NT2/D1 (cell line): ENCODE measurements around the gene NUDCD3.
"Not testable (repeated sequence)": the region's sequence is repeated elsewhere in the genome, so short reads cannot be mapped to it uniquely, and the experiment has no call there.

ENCODE experiments used
- DNase-seq: peaks from one replicate; pipeline ENCODE4 v3.0.0-alpha.2; 2011; ENCODE audit warnings: low read depth, low spot score
- H3K27me3 ChIP-seq: 2 replicates; pipeline ENCODE4 v1.6.0; 2011; ENCODE audit warnings: mild to moderate bottlenecking; ENCODE audit not compliant: insufficient read length, insufficient read depth
- H3K36me3 ChIP-seq: 2 replicates; pipeline ENCODE4 v1.6.1; 2011; ENCODE audit warnings: mild to moderate bottlenecking, low read length, mixed read lengths; ENCODE audit not compliant: insufficient read depth, insufficient read length
- H3K4me1 ChIP-seq: 2 replicates; pipeline ENCODE4 v1.5.1; 2011; ENCODE audit not compliant: insufficient read depth, insufficient read length
- H3K4me3 ChIP-seq: 2 replicates; pipeline ENCODE4 v1.5.1; 2011; ENCODE audit warnings: low read depth; ENCODE audit not compliant: insufficient read length
- H3K9ac ChIP-seq: 2 replicates; pipeline ENCODE4 v1.6.0; 2011; ENCODE audit warnings: low read depth; ENCODE audit not compliant: insufficient read length
- H3K9me3 ChIP-seq: 2 replicates; pipeline ENCODE4 v1.5.1; 2011; ENCODE audit warnings: mild to moderate bottlenecking, low read length; ENCODE audit not compliant: insufficient read depth
- SUZ12 ChIP-seq: IDR thresholded peaks from 2 replicates; pipeline ENCODE4 v1.6.1; 2011; ENCODE audit not compliant: insufficient read length, insufficient read depth; ENCODE audit errors: extremely low read depth
- YY1 ChIP-seq: IDR thresholded peaks from 2 replicates; pipeline ENCODE4 v1.6.1; 2011; ENCODE audit not compliant: insufficient read length, insufficient read depth
- ZNF274 ChIP-seq: IDR thresholded peaks from 2 replicates; pipeline ENCODE4 v1.6.1; 2011; ENCODE audit warnings: mild to moderate bottlenecking, low read depth, low read length

The NUDCD3 gene

DNA sequence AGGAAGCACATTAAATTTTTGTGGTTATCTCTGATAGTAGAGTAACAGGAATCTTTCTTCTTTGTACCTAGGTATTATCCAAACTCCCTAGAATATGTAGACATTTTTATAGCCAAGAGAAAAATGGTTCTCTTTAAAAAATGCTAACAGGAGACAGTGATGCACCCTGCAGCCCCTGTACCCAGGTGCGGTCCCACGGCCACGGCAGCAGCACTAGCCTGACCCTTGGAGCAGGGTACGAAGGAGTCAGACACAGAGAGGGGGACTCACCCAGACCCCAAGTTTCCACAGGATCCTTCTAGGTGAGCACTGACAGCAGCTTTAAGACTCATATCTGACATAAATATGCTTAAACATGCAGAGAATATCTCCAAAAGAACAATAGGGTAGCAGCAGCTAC is 60.4 kb downstream of the NUDCD3 start:
- Histone ChIP-seq H3K9ac (no peak overlapping the region), H3K36me3 (peaks cover 51% of the 10 kb centered on the region), H3K27me3 (no peaks in the 10 kb centered on the region), H3K4me3 (no peak overlapping the region), H3K9me3 (no peaks in the 10 kb centered on the region), H3K4me1 (no peaks in the 10 kb centered on the region)
- DNase-seq = no peak
- no peak for TF ChIP-seq SUZ12
- no peak for TF ChIP-seq ZNF274
- TF ChIP-seq YY1 = no peak

GRCh38 chr7:44424762-44425161 is 65.7 kb downstream of the NUDCD3 start:
- H3K9ac ChIP-seq, H3K4me3 ChIP-seq, H3K4me1 ChIP-seq, H3K27me3 ChIP-seq, DNase-seq, H3K9me3 ChIP-seq: not testable (repeated sequence)
- peaks cover 25% of the 10 kb centered on the region for H3K36me3 ChIP-seq

GRCh38 chr7:44416941-44417340 is 73.5 kb downstream of the NUDCD3 start:
- Histone ChIP-seq H3K4me1 (peaks cover 2% of the 10 kb centered on the region), H3K27me3 (no peaks in the 10 kb centered on the region), H3K9me3 (peaks cover 5% of the 10 kb centered on the region), H3K9ac (no peak overlapping the region), H3K36me3 (peaks cover 33% of the 10 kb centered on the region), H3K4me3 (no peak overlapping the region)
- TF ChIP-seq YY1 (no peak), ZNF274 (no peak), SUZ12 (no peak)
- DNase-seq = no peak

DNA sequence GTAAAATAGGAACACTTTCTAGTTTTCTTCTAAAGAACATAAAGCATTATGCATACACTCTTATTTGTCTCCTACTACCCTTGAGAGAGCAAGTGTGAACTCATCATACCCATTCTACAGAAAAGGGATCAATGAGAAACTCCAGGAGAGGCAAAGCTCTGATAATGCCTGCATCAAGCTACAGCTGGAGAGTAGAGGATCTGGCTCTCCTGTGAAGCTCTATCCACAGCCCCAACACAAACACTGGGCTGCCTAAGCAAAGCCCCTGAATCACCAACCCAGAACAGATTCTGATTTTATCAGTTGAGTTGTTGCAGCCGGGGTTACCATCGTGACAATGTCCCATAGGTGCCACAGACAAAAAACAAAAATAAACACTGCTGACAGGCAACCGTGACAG is 74.9 kb downstream of the NUDCD3 start:
- DNase-seq = no peak
- Histone ChIP-seq H3K27me3 (no peaks in the 10 kb centered on the region), H3K9ac (no peak overlapping the region), H3K4me1 (peaks cover 2% of the 10 kb centered on the region), H3K9me3 (peaks cover 17% of the 10 kb centered on the region), H3K36me3 (peaks cover 37% of the 10 kb centered on the region), H3K4me3 (no peak overlapping the region)
- TF ChIP-seq YY1 (no peak), ZNF274 (no peak), SUZ12 (no peak)

DNA sequence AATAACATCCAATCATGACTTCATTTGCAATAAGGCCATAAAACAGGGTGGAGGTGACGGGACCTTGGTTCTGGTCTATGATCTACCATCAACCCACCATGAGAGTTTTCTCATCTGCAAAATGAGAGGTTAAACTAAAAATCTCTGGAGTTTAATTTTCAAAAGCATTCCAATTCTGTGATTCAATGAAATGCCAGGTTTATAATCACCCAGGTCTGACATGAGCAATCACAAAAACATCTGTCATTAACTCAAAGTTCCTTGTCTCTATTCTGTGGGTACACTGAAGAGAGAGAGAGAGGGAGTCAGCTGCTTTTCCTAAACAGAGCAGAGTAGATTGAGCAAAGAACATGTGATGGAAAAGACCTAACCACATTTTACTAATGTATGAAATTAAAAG is 75.4 kb downstream of the NUDCD3 start:
- no peak overlapping the region for H3K9ac ChIP-seq
- TF ChIP-seq SUZ12 = no peak
- no peak for TF ChIP-seq ZNF274
- no peak for TF ChIP-seq YY1
- H3K36me3 ChIP-seq = peaks cover 37% of the 10 kb centered on the region
- H3K27me3 ChIP-seq = no peaks in the 10 kb centered on the region
- no peak overlapping the region for H3K4me3 ChIP-seq
- H3K4me1 ChIP-seq = peaks cover 2% of the 10 kb centered on the region
- DNase-seq = no peak
- peaks cover 17% of the 10 kb centered on the region for H3K9me3 ChIP-seq

- TF ChIP-seq YY1 (no peak), SUZ12 (no peak), ZNF274 (no peak)
- Histone ChIP-seq H3K9ac (no peak overlapping the region), H3K36me3 (peaks cover 18% of the 10 kb centered on the region), H3K4me1 (peaks cover 6% of the 10 kb centered on the region), H3K9me3 (peaks cover 17% of the 10 kb centered on the region), H3K27me3 (no peaks in the 10 kb centered on the region), H3K4me3 (no peak overlapping the region)
- DNase-seq = no peak
These were observed 79.2 kb downstream of the NUDCD3 start for GRCh38 chr7:44411306-44411705.

DNA sequence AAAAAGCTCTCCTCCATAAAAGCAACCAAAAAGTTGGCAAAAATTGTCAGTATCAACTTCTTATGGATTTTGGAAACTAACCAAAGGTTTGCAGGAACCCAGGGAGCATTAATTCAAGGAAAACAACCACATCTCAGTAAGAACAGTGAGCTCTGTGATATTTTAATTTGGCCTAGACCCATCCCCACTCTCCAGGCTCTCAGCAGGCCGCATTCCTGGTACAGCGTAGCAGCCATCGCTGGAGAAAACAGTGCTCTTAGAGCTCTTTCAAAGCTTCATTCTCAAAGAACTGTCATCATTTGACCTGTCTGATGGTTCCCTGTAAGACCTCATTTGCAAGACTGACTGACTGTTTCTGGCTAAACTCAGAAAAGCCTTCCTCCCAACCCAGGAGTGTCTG is 81.9 kb downstream of the NUDCD3 start:
- peak; percentile 85 for DNase-seq
- TF ChIP-seq SUZ12 (no peak), ZNF274 (no peak), YY1 (peak; percentile 11)
- Histone ChIP-seq H3K9me3 (peaks cover 17% of the 10 kb centered on the region), H3K9ac (no peak overlapping the region), H3K27me3 (no peaks in the 10 kb centered on the region), H3K4me3 (no peak overlapping the region), H3K36me3 (peaks cover 38% of the 10 kb centered on the region), H3K4me1 (peaks cover 6% of the 10 kb centered on the region)

DNA sequence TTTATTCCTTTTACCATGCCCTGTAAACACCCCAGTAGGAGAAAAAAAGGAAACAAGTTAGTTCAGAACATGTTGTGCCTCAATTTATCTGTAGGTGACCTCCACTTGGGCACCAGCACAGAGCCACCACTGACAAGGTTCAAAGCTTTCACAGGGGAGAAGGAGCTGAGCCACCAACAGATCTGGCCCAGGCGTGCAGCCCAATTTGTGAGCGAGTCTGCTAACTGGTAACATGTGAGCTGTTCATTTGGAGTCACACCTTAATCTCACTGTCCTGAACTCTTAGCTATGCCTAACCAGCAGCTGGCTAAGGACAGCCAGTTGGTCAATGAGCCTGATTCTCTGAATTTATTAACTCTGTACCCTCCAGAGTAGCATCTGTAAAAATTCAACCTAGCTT is 86.7 kb downstream of the NUDCD3 start:
- Histone ChIP-seq H3K9ac (no peak overlapping the region), H3K4me3 (no peak overlapping the region), H3K9me3 (no peaks in the 10 kb centered on the region), H3K4me1 (peaks cover 3% of the 10 kb centered on the region), H3K27me3 (no peaks in the 10 kb centered on the region), H3K36me3 (peaks cover 66% of the 10 kb centered on the region)
- no peak for DNase-seq
- TF ChIP-seq SUZ12 (no peak), YY1 (no peak), ZNF274 (no peak)
